ENCODE measurements around the gene CYP2D6.
"Not testable (repeated sequence)": the region's sequence is repeated elsewhere in the genome, so short reads cannot be mapped to it uniquely, and the experiment has no call there.

Gene CYP2D6

GRCh38 chr22:42108848-42109247 lies 21.8 kb downstream of the CYP2D6 start:
- TF ChIP-seq CTCF (conservative IDR thresholded peaks at IDR 0.05; ENCODE audit: low read length): no peak
- no peak overlapping the region for H3K4me3 ChIP-seq (ENCODE audit: low read length)
- no peak for DNase-seq (ENCODE audit: low read depth)

GRCh38 chr22:42104332-42104860 lies 26.2 kb downstream of the CYP2D6 start:
- DNase-seq (ENCODE audit: low read depth); H3K4me3 ChIP-seq (ENCODE audit: low read length): not testable (repeated sequence)

GRCh38 chr22:42101199-42101598 lies 29.4 kb downstream of the CYP2D6 start:
- H3K4me3 ChIP-seq (ENCODE audit: low read length): no peak overlapping the region
- DNase-seq (ENCODE audit: low read depth): no peak
- TF ChIP-seq CTCF (conservative IDR thresholded peaks at IDR 0.05; ENCODE audit: low read length): no peak

- DNase-seq (ENCODE audit: low read depth): no peak
- no peak for TF ChIP-seq CTCF (conservative IDR thresholded peaks at IDR 0.05; ENCODE audit: low read length)
- peak overlapping the region; percentile 71 for H3K4me3 ChIP-seq (ENCODE audit: low read length)
These were observed 39.2 kb downstream of the CYP2D6 start for GRCh38 chr22:42091455-42091782.

- H3K4me3 ChIP-seq (ENCODE audit: low read length): peak within 1 kb of the TSS; percentile 94
- TF ChIP-seq CTCF (conservative IDR thresholded peaks at IDR 0.05; ENCODE audit: low read length): peak; percentile 81
- DNase-seq (ENCODE audit: low read depth): peak; percentile 98
These were observed 39.8 kb downstream of the CYP2D6 start, which contains the start of gene NDUFA6 for GRCh38 chr22:42090596-42091454. TSS of gene NDUFA6 (minus strand) at chr22:42090772. CDS start at chr22:42090744, 28 bp downstream.

- no peak for DNase-seq (ENCODE audit: low read depth)
- H3K4me3 ChIP-seq (ENCODE audit: low read length): no peak overlapping the region
- no peak for TF ChIP-seq CTCF (conservative IDR thresholded peaks at IDR 0.05; ENCODE audit: low read length)
These were observed 44.6 kb downstream of the CYP2D6 start for GRCh38 chr22:42086051-42086450.

- no peak for DNase-seq (ENCODE audit: low read depth)
- no peak overlapping the region for H3K4me3 ChIP-seq (ENCODE audit: low read length)
- no peak for TF ChIP-seq CTCF (conservative IDR thresholded peaks at IDR 0.05; ENCODE audit: low read length)
These were observed 45.7 kb downstream of the CYP2D6 start for GRCh38 chr22:42084874-42085273.
